GM18511 (cell line): ENCODE results near the gene DLX6.

Source experiments
- ATAC-seq: cut with Tn5 transposase; IDR thresholded peaks from one replicate; pipeline ENCODE4 v1.9.1; 2021; ENCODE audit warnings: mild to moderate bottlenecking, moderate library complexity; ENCODE audit not compliant: unreplicated experiment

DLX6 gene

DNA sequence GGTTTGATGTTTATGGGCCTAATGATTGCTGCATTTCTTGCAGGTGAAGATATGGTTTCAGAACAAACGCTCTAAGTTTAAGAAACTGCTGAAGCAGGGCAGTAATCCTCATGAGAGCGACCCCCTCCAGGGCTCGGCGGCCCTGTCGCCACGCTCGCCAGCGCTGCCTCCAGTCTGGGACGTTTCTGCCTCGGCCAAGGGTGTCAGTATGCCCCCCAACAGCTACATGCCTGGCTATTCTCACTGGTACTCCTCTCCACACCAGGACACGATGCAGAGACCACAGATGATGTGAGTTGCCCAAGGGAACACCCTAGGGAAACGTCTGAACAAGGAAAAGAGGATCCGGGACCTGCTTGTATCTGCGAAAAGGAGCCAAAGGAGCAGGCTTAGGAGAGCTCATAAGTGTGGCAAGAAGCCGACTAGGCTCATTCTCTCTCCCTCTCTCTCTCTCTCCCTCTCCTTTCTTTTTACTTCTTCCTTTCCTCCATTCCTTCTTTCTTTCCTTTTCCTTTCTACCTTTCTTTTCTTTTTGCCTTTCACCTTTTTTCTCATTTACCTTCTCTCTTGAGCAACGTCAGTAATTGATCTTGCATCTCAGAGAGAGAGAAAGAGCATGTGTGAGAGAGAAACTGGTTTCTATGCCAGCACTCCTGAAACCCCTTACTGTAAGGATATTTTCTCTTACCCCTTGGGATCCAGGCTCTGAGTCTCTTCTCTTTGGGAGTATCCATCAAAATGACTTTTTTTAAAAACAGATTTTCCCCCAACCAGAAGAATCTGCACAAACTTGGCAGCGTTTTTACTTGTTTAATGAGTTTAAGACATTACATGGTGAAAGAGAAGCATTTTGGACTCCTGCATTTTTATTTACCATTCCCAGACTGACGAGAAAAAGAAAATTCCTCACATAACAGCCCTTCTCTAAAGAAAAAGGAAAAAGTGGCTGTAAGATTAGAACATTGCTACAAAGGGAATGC lies 4.7 kb downstream of the DLX6 start:
- ATAC-seq = no peak

DNA sequence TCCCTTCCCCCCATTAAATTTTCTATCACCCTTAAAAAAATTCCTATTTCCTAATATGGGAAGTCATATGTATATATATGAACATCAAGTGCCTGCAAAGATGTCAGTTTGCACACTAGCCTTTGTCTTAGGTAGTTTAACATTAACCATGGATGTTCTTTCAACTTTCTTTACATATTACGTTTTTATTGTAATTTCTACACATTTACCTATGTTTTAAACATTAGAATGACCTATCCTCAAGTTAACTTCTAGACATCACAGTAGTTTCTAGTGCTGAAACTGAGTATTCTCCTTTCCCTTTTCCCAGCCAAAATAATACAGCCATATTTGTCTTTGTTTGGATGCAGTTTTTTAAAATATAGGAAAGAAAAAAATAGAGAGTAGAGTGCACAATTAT lies 5.8 kb downstream of the DLX6 start:
- no peak for ATAC-seq

DNA sequence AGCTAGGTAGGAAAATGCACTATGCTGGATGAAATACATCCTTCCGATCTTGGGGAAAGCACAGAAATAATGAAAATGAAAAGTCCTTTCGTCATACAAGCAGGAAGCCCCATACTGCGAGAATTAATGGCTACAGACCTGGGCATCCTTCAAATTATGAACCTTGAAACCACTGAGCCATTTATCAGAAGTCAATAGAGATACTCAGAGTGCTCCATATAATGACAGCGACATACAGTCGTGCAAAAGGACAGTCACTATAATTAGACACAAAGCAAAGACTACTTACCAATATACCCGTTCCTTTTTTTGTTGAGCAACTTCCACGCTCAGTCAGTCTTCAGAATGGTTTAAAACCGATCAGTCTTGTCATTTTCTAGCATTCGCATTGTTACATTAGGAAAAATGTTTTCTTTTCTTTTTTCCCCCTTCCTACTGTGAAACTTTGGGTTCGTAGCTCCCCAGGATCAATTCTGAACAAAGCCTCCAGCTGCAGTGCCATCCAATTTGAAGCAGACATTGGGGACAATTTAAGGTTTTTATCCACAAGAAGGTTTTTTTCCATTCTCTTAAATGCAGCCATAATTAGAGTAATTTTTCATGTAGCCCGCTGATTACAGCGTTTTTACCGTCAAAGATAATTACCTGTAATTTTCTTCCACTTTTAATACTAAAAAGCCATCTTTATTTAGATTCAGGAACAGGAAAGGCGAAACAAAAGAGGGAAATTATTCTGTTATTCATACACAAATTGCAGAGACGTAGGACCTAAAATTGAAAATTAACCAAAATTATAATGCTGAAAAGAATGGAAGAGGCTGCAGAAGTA lies 6.4 kb downstream of the DLX6 start:
- ATAC-seq = no peak

DNA sequence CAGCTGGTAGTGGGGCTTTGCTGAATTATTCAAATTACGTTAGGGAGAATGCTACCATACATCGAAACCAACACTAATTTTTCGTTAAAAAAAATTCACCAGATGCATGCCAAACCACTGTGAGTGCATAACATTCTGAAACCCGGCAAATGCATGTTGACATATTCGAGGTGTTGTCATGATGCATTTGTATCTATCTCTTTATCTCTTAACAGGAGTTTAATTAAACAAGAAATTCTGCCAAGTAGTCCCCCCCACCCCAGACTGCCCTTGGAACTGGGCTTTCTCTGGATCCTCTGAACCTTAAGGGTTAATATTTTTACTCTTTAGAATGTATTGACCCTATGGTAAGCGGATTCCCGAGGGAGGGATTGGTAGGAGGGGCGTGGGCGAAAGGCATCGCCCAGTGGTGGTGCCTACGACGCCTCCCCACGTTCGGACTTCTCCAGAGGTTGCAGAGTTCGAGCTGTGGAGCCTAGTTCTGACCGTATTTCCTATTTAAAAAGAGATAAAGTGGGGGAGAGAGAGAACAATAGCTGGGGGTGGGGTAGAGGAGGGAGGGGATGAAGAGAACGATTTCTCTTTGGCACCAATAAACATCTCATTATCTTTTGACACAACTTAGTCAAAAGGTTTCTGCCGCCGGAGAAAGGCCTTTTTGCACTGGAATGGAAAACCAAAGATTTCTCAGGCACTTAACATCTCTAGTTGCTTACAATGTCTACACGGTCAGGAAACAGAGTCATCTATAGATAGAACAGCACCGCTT lies 7.2 kb downstream of the DLX6 start:
- no peak for ATAC-seq

DNA sequence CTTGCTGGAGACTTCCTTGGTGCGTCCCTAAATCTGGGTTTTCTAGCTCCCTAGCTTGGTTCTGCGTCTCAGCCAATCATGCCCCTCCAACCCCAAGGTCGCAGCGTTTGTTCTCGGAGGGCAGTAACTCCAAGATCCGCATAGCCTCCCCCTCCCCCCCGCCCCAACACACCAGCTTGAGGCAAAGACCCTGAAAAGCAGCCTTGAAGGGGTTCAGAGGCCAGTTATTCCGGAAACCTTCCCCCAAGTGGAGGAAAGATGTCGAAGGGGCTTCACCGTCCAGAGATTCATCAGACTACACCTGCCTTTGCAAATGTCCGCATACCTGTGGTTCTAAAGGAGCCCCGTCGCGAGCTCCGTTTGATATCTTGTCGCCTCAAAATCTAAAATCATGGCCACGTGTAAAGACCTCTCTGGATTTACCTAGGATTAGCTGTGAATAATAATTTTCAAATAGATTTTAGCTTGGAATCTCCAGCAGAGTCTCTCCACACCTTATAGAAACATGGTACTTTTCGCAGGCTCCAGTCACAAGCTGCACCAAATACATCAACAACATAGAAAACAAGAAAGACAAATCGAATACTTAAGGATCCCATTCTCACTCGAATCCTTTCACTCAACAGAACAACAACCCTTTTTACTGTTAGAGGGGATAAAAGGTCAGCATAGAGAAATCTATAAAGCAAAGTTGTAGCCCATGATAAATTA lies 7.9 kb downstream of the DLX6 start:
- no peak for ATAC-seq

DNA sequence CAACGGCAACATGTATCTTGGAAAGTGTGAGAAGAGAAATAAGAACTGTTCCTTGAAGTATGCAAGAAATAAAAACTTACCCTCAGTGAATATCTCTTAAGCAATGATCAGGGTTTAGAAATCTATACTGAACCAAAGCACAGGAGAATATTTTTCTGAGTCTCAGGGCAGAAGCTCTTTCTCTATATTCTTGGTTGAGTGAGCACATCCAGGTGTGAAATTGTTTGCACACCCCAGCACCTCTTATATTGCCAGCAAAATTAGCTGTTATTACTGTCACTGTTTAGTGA lies 8.4 kb downstream of the DLX6 start:
- ATAC-seq = no peak

DNA sequence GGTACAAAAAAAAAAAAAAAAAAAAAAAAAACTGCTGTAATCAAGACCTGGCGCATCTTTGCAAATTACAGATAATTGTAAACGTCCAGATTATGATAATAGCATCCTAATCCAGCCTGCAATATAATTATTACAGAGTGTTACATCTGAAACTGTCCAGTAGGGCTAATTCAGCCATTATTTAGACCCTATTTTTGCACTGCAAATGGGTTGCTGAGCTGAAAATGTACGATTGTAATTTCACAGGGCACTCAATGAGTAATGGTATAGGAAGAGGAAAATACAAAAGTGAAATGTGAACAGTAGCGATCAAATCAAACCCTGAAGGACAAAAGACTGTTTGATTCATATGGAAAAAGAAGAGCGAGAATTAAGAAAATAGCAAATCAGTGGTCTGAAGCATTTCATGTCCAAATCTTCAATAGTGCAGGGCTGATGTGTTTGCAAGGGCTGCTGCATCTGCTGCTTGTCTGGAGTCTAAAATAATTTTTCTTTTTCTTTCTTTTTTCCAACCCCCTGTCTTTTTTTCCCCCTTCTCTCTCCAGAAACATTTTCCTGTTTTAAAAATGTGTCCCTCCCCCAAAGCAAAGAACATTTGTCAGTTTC lies 8.9 kb downstream of the DLX6 start:
- no peak for ATAC-seq

DNA sequence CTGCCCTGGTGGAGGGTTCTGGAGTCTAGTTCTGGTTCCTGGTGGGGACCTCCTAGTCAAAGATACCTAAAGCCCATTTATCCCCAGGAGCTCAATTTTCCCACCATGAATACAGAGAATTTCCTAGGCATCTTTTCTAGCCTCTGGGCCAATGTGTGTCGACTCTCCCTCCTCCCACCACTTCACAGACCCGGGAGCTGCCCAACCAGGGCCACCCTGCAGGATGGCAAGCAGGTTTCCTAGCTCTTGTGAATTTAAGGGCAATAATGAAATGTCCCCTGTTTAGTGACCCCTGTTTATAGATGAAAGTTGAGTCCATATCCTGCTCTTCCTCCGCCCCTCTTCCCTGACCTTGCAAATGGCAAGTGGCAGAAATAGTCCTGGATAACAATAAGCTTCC lies 9.9 kb downstream of the DLX6 start:
- ATAC-seq = no peak

DNA sequence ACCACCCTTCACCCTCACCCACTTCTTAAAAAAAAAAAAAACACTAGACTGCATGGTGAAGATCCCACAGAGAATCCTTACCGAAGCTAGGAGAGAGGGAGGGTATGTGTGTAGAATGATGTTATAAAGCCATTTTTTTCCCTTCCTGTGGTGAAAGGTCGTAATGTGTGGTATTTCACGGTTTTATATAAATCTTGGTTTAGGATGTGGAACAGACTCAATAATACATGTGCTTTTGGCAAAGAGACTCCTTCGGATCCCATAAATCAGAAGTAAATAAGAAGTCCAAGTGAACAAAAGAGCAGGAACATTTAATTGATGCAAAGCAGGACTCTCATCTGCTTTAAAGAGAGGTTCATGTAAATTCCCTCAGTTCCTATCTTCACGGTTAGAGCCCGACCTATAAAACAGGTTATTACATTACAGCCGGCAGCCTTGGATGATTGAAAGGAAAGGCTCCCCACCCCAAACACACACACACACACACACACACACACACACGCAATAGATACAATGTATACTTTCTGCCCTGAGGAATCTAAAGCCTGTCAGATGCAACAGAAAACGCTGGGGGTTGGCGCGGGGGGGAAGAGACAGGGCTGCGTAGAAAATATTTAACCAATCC lies 10.5 kb downstream of the DLX6 start:
- no peak for ATAC-seq

DNA sequence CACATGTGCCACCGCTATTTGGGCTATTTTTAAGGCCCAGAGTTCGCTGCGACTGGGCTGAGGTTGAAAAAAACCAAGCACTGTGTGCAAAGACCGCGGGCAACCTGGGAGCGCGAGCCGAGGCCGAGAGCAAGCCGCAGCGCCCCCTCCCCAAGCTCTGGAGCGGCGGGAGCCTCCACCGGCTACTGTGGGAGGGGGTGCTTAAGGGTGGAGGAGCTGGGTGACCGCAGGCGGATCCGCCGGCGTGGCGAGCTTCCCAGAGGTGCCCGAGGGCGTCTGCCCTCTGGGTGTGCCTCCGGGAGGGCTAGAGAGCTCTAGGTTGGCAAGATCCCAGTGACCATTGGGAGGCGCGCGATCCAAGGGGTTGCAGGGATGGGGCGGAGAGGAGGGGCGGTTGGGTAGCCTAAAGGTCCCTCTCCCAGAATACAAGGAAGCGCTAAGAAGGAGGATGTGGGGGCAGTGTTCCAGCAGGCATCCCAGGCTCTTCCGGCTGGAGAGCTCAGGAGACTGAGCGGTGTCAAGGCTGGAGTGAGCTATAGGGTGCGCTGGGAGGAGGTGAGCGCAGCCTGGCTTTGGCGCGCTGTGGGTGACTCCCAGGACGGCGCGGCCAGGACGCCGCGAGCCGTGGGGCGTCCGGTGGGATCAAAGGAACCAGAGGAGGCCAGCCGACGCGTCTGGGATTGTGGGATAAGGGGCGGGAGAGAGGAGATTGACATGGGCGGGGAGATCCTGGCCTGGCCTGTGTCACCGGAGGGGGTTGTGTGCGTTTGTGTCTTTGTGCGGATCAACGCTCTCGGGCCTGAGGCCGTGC lies 11.2 kb downstream of the DLX6 start:
- ATAC-seq = no peak

DNA sequence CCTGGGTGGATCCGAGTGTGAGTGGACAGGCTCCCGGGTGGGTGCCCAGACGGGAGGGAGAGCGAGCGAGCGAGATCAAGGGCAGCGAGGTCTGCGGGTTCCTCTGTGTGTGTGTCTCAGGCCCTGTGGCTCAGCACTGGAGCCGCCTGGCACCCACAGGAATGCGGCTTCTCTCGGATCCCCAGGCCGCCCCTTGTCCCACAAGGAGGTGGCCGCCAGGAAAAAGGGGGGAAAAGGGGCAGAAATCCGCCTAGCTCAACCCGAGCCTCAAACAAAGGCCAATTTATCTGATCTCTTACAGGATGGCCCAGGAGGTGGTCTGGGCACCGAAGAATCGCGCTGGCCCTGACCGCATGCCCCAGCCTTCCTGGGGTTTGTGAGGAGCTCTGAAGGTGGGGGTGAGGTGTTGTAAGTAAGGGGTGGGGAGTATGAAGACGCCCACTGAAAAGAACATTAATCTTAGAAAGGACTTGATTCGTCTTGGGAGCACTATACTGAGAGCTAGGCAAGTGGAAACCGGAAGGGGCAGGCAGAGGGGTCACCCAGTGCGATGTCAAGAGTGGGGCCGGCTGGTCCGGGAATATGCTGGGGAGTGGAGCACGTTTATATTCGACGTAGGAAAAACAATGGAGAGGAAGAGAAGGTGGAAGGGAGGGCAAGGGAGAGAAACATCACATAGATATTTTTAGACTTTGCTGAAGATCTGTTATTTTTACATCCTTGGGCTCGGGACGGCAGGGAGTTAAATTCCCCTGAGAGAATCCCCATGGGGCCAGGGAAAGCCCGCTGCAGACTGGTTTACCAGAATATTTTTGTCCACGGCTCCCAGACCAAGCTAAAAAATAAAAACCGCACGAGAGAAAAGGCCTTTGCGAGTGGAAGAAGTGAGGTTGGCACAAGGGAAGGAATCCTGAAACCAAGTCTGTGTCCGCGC lies 12.1 kb downstream of the DLX6 start:
- ATAC-seq = no peak

DNA sequence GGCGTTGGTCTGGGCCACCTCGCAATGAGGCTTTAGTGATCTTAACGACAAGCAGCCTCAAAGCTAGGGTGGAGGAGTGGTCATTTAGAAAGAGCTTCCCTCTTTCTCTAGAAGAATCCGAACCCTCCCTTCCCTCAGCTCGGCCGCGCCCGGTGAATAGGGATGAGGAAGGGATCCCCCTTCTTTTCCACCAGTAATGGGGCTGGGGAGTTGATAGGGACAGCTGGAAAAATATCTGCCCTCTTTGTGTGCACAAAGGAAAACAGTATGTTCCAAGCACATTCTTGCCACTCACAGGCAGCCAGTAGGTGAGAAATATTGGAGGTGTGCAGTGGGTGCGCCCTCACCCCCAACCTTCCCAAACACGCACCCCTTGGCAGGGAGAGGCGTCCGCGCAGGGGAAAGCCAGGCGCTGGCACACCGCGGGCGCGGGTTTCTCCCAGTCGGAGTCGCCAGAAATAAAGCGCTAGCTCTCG lies 12.8 kb downstream of the DLX6 start:
- no peak for ATAC-seq

DNA sequence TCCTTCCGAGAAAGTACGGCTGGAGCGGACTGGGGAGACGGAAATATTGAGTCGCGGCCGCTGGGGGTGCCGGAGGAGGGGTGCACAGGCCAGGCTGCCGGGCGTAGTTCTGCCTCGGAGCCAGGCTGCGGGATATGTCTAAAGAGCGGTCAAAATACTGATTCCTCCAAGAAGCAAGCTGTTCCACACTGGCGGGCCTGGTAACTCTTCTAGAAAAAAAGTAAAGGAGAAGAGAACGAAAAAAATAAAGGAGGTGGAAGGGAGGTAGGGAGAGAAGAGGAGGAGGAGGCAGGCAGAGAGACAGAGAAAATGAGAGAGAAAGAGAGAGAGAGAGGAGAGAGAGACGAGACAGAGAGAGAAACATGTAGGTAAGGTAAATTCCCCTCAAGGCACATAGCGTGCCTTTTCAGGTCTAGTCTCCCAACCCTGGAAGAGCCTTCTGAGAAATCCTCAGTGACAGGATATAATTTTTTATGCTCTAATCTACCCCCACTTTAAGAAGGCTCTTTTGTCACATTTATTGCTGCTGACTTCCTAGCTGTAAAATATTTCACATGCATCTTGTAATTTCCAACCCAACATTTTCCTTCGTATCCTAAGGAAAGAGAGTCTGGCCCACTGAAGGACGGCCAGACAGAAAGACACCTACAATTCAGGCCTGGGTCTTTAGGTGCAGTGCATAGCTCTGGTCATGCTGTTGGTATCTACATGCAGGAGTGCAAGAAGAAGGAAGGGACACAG lies 13.6 kb downstream of the DLX6 start:
- ATAC-seq = no peak

DNA sequence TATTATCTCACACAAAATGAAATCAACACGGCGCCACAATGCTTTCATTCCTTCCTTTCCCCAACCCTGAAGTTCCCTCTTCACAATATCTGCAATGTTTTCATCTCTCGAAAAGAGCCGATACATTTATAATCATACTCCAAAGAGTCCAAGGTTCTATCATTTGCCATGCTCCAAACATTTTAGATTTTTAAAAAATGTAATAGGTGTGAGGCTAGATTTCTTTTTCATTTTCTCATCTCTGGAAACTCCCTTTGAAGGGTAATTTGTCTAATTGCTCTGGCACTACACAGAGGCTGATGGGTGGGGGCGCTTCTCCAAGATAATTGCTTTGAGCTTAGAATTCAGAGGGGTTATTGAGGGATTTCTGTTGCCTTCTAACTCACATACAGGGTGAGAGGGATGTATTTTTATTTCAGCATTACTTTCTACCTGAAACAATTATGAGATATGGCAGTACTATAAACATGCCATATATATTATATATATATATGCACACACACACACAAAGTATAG lies 14.4 kb downstream of the DLX6 start:
- no peak for ATAC-seq

DNA sequence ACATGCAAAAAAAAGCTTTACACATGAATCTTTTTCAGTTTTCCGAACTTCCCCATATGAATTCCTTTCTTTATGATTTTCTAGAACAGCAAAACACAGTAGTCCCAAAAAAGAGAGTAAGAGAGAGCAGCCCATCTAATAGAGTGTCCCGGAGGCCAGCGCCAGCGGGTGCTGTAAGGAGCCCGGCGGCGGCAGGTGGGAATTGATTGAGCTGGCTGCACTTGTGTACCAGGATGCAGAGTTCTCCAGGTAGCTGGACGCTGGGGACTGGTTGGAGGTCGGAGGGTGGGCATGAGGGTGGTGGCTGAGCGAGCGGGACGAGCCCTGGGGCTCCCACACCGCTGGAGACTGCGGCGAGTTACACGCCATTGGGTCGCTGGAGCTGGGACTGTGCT lies 15.2 kb downstream of the DLX6 start:
- ATAC-seq = no peak

DNA sequence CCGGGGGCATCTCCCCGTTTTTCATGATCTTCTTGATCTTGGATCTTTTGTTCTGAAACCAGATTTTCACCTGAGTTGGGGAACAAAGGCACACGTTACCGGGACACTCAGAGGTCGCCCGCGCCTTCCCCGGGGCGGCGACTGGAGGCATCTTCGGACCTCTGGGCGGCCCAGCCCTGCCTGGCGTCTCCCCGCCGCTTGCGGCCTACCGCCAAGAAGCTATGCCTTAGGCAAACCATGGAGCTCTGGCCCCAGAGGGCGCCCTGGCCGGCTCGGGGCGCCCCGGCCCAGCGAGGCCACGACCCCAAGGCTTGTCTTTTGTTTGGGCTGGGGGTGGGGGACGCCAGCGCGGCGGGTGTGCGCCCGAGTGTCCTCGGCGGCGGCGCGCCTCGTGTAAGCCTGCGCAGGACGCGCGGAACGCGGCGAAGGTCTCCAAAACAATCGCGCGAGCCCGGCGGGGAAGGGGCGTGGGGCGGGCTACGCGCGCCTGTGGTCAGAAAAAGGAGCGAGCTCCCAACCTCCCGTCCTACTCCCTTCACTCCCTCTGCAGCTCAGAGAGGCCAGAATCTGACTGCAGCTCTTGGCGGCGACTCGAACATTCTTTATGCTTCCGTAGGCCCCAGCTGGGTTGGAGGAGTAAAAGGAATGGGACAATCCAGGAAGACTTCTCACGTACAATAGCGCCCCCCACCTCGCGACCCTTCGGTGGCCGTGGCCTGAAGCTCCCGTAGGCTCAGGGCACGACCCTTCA lies 15.8 kb downstream of the DLX6 start:
- no peak for ATAC-seq
